ENCODE data around the gene FAM20C. TPM values are rescaled to one million over a fixed set of nuclear protein-coding genes. Genes with fewer than 3 reads are reported as not detected.

Gene FAM20C
- total and polyA plus RNA-seq, 10 of the 15 experiments (the other 5 are each of a cell fraction or from before 2014, with no cell fraction given), result 0.44 TPM; not detected in 9

DNA sequence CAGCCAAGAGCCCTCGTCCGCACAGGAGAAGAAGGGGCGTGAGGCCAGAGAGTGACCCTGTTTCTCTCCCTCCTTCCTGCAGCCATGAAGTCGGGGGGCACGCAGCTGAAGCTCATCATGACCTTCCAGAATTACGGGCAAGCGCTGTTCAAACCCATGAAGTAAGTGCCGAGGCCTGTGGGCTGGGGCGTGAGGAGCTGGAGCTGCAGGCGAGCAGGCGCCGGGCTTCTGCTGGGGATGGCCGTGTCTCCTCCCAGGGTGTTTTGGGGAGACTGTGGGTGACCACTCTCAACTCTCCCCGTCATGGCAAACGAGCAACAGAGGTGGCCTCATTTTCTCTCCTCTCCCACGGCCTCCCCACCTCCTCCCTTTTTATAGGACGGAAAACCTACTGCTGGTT is 16.4 kb downstream of the FAM20C start (continued):
- TF ChIP-seq, protein P1, sequence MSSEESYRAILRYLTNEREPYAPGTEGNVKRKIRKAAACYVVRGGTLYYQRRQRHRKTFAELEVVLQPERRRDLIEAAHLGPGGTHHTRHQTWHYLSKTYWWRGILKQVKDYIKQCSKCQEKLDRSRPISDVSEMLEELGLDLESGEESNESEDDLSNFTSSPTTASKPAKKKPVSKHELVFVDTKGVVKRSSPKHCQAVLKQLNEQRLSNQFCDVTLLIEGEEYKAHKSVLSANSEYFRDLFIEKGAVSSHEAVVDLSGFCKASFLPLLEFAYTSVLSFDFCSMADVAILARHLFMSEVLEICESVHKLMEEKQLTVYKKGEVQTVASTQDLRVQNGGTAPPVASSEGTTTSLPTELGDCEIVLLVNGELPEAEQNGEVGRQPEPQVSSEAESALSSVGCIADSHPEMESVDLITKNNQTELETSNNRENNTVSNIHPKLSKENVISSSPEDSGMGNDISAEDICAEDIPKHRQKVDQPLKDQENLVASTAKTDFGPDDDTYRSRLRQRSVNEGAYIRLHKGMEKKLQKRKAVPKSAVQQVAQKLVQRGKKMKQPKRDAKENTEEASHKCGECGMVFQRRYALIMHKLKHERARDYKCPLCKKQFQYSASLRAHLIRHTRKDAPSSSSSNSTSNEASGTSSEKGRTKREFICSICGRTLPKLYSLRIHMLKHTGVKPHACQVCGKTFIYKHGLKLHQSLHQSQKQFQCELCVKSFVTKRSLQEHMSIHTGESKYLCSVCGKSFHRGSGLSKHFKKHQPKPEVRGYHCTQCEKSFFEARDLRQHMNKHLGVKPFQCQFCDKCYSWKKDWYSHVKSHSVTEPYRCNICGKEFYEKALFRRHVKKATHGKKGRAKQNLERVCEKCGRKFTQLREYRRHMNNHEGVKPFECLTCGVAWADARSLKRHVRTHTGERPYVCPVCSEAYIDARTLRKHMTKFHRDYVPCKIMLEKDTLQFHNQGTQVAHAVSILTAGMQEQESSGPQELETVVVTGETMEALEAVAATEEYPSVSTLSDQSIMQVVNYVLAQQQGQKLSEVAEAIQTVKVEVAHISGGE (CRISPR knock-in tag; IDR thresholded peaks at IDR 0.05), result no peak
- TF ChIP-seq NBN (IDR thresholded peaks at IDR 0.05), result no peak
- TF ChIP-seq PAX5 (IDR thresholded peaks at IDR 0.05; ENCODE audit: borderline replicate concordance, low read depth, low read length), result no peak
- no peak for TF ChIP-seq CREB1 (IDR thresholded peaks at IDR 0.05; ENCODE audit: low read depth)
- TF ChIP-seq HDAC2 (IDR thresholded peaks at IDR 0.05), result no peak

DNA sequence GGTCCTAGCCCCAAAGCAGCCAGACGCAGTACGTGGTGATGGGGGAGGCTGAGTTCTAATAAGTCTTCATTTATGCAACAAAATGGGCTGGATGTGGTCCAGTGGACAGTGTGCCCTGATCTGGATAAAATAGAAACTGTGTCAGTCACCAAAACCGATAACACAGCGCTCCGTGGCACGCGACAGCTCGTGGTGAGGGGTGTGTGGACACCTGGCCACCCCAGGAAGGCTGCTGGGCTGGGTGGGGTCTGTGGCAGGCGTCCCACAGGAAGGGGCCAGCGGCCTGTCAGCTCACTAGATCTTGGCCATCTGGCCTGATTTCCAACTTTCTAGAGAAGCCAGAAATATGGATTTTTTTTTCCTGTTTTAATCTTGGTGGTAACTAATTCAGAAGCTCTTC is 17.0 kb downstream of the FAM20C start:
- no peaks in the 10 kb centered on the region for H3K36me3 ChIP-seq (ENCODE audit: control insufficient read depth in 2 of 2, insufficient read depth in 2 of 2, low read length in 1 of 2)
- no peak overlapping the region for H3K4me2 ChIP-seq (ENCODE audit: control insufficient read depth, insufficient read depth)
- in situ Hi-C loops (cut with MboI) (no loop called here), intact Hi-C loops (cut with micrococcal nuclease; ENCODE audit: unreplicated experiment) (no loop called here)
- no peak for FAIRE-seq
- H3K27me3 ChIP-seq (replicated peaks in 1 of 2; ENCODE audit: control insufficient read depth in 2 of 2, insufficient read depth in 2 of 2, low read length in 1 of 2), result no peaks in the 10 kb centered on the region
- no peak overlapping the region for H3K9ac ChIP-seq (ENCODE audit: control insufficient read depth, insufficient read depth, low read length)
- no peak overlapping the region for H2AFZ ChIP-seq (ENCODE audit: control insufficient read depth, low read depth, low read length)
- ChIA-PET CTCF (no interaction called here), RAD21 (ENCODE audit: unreplicated experiment) (no interaction called here), SMC1A (ENCODE audit: uncharacterized antibody, unreplicated experiment) (no interaction called here), POLR2A (no interaction called here)
- TF ChIP-seq BCL11A (IDR thresholded peaks at IDR 0.05; ENCODE audit: low read depth, low read length), result no peak
- TF ChIP-seq, protein P2, sequence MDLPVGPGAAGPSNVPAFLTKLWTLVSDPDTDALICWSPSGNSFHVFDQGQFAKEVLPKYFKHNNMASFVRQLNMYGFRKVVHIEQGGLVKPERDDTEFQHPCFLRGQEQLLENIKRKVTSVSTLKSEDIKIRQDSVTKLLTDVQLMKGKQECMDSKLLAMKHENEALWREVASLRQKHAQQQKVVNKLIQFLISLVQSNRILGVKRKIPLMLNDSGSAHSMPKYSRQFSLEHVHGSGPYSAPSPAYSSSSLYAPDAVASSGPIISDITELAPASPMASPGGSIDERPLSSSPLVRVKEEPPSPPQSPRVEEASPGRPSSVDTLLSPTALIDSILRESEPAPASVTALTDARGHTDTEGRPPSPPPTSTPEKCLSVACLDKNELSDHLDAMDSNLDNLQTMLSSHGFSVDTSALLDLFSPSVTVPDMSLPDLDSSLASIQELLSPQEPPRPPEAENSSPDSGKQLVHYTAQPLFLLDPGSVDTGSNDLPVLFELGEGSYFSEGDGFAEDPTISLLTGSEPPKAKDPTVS (IDR thresholded peaks at IDR 0.05; ENCODE audit: low read depth, low read length), result no peak
- TF ChIP-seq, protein P3, sequence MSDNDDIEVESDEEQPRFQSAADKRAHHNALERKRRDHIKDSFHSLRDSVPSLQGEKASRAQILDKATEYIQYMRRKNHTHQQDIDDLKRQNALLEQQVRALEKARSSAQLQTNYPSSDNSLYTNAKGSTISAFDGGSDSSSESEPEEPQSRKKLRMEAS (IDR thresholded peaks at IDR 0.05; ENCODE audit: low read depth, low read length), result no peak
- TF ChIP-seq, protein P4, sequence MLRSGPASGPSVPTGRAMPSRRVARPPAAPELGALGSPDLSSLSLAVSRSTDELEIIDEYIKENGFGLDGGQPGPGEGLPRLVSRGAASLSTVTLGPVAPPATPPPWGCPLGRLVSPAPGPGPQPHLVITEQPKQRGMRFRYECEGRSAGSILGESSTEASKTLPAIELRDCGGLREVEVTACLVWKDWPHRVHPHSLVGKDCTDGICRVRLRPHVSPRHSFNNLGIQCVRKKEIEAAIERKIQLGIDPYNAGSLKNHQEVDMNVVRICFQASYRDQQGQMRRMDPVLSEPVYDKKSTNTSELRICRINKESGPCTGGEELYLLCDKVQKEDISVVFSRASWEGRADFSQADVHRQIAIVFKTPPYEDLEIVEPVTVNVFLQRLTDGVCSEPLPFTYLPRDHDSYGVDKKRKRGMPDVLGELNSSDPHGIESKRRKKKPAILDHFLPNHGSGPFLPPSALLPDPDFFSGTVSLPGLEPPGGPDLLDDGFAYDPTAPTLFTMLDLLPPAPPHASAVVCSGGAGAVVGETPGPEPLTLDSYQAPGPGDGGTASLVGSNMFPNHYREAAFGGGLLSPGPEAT (IDR thresholded peaks at IDR 0.05; ENCODE audit: low read depth), result no peak
- no peak for TF ChIP-seq GABPA (IDR thresholded peaks at IDR 0.05; ENCODE audit: low read depth)
- TF ChIP-seq RB1 (IDR thresholded peaks at IDR 0.05; ENCODE audit: borderline replicate concordance), result no peak
- TF ChIP-seq SIX5 (IDR thresholded peaks at IDR 0.05; ENCODE audit: low read depth, low read length, severe bottlenecking), result no peak
- TF ChIP-seq HDGF (IDR thresholded peaks at IDR 0.05), result no peak
- no peak for TF ChIP-seq ETV6 (conservative IDR thresholded peaks at IDR 0.05 in 1 of 2, IDR thresholded peaks at IDR 0.05 in 1 of 2; ENCODE audit: borderline replicate concordance in 1 of 2, low read depth in 1 of 2)
- no peak for TF ChIP-seq CHD4 (IDR thresholded peaks at IDR 0.05)
- no peak for TF ChIP-seq POLR2AphosphoS2 (IDR thresholded peaks at IDR 0.05; ENCODE audit: low read depth, low read length)
- TF ChIP-seq POLR2AphosphoS5 (IDR thresholded peaks at IDR 0.05; ENCODE audit: low read length), result no peak
- TF ChIP-seq SP1 (IDR thresholded peaks at IDR 0.05; ENCODE audit: low read depth, low read length), result no peak
- 25% methylated on average over 10 of the region's 10 CpGs for WGBS (ENCODE audit: insufficient coverage, insufficient replicate concordance, low lambda C conversion rate, missing lambda C conversion rate)
- H3K27ac ChIP-seq (ENCODE audit: control insufficient read depth, insufficient read depth), result no peak overlapping the region
- H3K9me3 ChIP-seq (replicated peaks; ENCODE audit: control insufficient read depth, insufficient read depth, low read length), result peaks cover 2% of the 10 kb centered on the region; the same call in 1 of the 3 replicates
- H3K4me1 ChIP-seq (ENCODE audit: control insufficient read depth, insufficient read depth, low read length), result no peaks in the 10 kb centered on the region
- H3K79me2 ChIP-seq (ENCODE audit: control insufficient read depth, insufficient read depth, low read length), result no peaks in the 10 kb centered on the region
- no peak overlapping the region for H3K4me3 ChIP-seq
- no TSS peak for BruUV-seq (replicated peaks)
- DNase-seq (ENCODE audit: low read depth, low spot score), result no peak
- no peak for ATAC-seq
- H4K20me1 ChIP-seq (ENCODE audit: control insufficient read depth, insufficient read depth), result no peaks in the 10 kb centered on the region
